Measurements from ENCODE around the gene CTDSP2.
"Not testable (repeated sequence)": the region's sequence is repeated elsewhere in the genome, so short reads cannot be mapped to it uniquely, and the experiment has no call there.

Gene CTDSP2

DNA sequence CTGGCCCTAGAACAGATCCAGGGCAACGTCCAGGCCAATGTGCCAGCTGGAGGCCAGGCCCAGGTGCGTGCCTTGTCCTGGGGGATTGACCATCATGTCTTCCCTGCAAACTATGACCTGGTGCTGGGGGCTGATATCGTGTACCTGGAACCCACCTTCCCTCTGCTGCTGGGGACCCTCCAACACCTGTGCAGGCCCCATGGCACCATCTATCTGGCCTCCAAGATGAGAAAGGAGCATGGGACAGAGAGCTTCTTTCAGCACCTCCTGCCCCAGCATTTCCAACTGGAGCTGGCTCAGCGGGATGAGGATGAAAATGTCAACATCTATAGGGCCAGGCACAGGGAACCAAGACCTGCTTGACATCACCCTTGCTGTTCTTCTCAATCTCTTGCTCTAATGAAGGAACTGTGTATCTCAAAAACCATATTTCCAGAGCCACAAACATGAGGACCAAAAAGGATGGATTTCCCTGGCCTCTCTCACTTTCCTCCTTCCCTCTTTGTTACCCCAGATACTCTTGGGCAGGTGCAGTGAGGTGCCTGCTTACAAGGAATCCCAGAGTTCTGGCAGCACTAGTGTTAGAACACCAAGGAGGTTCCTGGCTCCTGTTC is 66.1 kb downstream of the CTDSP2 start:
- peak overlapping the region in 1 of 2 donors; percentile 100 for H3K4me3 Mint-ChIP-seq
- no peaks in the 10 kb centered on the region for H3K9me3 Mint-ChIP-seq
- peaks cover 24% of the 10 kb centered on the region for H3K36me3 Mint-ChIP-seq (ENCODE audit: insufficient read depth)
- ATAC-seq (replicated peaks) (no peak), DNase-seq (no peak)
- H3K27ac Mint-ChIP-seq = peak overlapping the region; percentile 99
- no peaks in the 10 kb centered on the region for H3K27me3 Mint-ChIP-seq
- H3K4me1 Mint-ChIP-seq (ENCODE audit: low read depth in 2 of 2) = peaks cover 29 to 32% of the 10 kb centered on the region in 2 donors

DNA sequence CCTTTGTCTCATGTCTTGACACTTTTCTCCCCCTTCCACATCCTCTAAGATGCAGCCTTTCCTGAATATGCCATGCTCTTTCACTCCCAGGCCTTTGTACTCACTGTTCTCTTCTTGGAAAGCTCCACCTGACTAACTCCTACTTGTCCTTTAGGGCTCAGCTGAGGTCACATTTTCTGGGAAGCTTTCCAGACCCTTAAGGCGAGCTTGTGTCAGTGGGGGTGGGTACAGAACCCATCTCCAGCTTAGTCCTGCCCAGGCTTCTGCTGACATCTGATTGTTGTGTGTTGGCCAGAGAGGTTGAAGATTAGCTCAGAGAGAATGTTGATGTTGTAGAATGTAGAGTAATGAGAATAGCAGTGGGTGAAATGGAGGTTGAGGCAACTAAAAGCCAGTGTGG is 66.8 kb downstream of the CTDSP2 start:
- Mint-ChIP-seq H3K27me3 (no peaks in the 10 kb centered on the region), H3K9me3 (no peaks in the 10 kb centered on the region), H3K4me1 (ENCODE audit: low read depth in 2 of 2) (peaks cover 29 to 32% of the 10 kb centered on the region in 2 donors), H3K36me3 (ENCODE audit: insufficient read depth) (peaks cover 20% of the 10 kb centered on the region), H3K4me3 (no peak overlapping the region), H3K27ac (peak overlapping the region in 1 of 2 donors; percentile 30)
- DNase-seq (no peak), ATAC-seq (replicated peaks) (no peak)

DNA sequence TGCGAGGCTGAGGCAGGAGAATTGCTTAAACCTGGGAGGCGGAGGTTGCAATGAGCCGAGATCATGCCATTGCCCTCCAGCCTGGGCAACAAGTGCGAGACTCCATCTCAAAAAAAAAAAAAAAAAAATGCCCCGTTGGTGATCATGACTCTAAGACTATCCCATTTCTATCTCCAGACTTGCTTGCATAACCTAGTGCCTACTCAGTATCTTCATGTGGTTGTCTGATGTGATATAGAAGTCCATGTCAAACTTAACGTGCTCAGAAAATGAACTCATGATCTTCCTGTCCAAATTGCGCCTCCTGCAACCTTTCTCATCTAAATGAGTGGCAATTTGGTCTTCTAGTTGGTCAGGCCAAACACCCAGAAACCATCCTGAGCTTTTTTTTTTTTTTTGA is 68.6 kb downstream of the CTDSP2 start:
- H3K4me1 Mint-ChIP-seq (ENCODE audit: low read depth in 2 of 2) = peaks cover 23 to 26% of the 10 kb centered on the region in 2 donors

DNA sequence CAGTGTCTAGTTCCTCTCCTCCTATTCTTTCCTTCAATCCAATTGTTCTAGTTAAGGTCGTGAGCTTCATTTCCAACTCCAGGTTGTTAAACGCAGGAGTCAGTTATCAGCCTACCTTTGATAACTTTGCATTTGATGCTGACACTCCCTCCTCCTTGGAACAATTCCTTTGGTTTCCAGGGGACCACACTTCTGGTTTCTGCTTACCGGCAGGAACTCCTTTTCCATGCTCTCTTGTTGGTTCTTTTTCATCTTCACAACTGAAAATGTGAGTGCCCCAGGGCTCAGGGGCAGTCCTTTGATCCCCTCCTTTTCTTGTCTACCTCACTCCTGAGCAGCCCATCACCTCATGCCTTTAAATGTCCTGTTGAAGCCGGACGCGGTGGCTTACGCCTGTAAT is 69.2 kb downstream of the CTDSP2 start:
- DNase-seq (no peak), ATAC-seq (replicated peaks) (no peak)
- Mint-ChIP-seq H3K9me3 (no peaks in the 10 kb centered on the region), H3K27ac (no peak overlapping the region), H3K27me3 (no peaks in the 10 kb centered on the region), H3K4me1 (ENCODE audit: low read depth in 2 of 2) (peaks cover 22% of the 10 kb centered on the region in 2 donors), H3K36me3 (ENCODE audit: insufficient read depth) (peaks cover 17% of the 10 kb centered on the region), H3K4me3 (no peak overlapping the region)

More for the DNA sequence above, 68.6 kb downstream of the CTDSP2 start:
- Mint-ChIP-seq H3K27me3 (no peaks in the 10 kb centered on the region), H3K9me3 (no peaks in the 10 kb centered on the region), H3K27ac (no peak overlapping the region), H3K4me3 (no peak overlapping the region), H3K36me3 (ENCODE audit: insufficient read depth) (peaks cover 22% of the 10 kb centered on the region)
- DNase-seq (no peak), ATAC-seq (replicated peaks) (no peak)

DNA sequence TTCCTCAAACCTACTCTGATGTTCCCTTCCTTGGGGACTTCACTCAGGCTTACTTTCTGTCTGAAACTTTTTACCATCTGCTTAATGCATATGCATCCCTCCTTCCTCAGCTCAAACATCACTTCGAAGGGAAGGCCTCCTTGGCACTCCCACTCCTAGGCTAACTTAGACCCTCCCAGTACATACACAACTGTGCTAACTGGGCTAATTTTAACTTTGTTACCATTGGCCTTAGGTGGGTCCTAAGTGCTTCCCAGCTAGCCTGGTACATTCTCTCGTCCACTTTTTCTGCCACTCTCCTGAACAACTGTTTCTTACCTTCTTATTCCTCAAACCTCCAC is 70.3 kb downstream of the CTDSP2 start:
- H3K27ac Mint-ChIP-seq = no peak overlapping the region
- peaks cover 21% of the 10 kb centered on the region for H3K36me3 Mint-ChIP-seq (ENCODE audit: insufficient read depth)

DNA sequence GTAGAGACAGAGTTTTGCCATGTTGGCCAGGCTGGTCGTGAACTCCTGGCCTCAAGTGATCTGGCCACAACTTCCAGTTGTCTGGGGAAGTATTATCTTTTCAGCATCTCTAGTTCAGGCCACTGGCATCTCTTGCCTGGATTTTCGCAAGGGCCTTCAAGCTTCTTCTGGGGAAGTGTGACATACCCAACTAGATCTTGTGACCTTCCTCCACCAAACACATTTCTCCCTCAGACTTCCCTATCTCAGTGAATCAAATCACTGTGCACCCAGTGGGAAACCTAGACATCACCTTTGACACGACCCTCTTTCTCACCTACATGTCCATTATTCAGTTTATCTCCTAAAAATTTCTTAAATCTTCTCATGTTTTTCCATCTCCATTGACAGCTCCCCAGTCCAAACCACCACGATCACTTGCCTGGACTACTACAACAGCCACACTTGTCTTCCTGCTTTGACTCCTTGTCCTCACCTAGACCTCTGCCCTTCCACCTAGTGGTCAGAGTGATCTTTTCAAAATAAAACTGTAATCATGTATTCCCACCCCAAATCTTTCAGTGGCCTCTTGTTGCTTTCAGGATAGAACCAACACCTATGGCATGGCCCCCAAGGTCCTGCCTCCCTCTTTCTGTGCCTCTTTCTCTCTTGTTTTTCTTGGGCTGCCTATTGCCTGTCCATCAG is 70.8 kb downstream of the CTDSP2 start:
- Mint-ChIP-seq H3K27me3 (no peaks in the 10 kb centered on the region), H3K9me3 (no peaks in the 10 kb centered on the region), H3K27ac (no peak overlapping the region), H3K4me3 (no peak overlapping the region), H3K36me3 (ENCODE audit: insufficient read depth) (peaks cover 21% of the 10 kb centered on the region), H3K4me1 (ENCODE audit: low read depth in 2 of 2) (peaks cover 19 to 21% of the 10 kb centered on the region in 2 donors)
- ATAC-seq (replicated peaks) (no peak), DNase-seq (no peak)

More for the DNA sequence above, 70.3 kb downstream of the CTDSP2 start:
- ATAC-seq (replicated peaks) (no peak), DNase-seq (no peak)
- no peak overlapping the region for H3K4me3 Mint-ChIP-seq
- H3K27me3 Mint-ChIP-seq = no peaks in the 10 kb centered on the region
- peaks cover 19 to 21% of the 10 kb centered on the region in 2 donors for H3K4me1 Mint-ChIP-seq (ENCODE audit: low read depth in 2 of 2)
- H3K9me3 Mint-ChIP-seq = no peaks in the 10 kb centered on the region

DNA sequence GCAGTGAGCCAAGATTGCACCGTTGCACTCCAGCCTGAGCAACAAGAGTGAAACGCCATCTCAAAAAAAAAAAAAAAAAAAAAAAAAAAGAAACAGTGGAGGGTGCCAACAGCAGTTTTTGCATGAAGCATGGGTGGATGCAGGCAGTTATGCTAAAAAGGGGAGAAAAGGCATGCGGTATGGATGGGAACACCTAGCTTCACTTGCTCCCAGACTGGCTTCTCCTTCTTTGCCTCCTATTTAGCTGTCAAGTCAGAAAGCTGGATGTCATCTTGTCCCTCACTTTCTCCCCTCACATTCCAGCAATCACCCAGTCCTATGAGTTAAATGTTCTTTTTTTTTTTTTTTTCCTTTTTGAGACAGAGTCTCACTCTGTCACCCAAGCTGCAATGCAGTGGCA is 71.5 kb downstream of the CTDSP2 start:
- DNase-seq = no peak
- no peak for ATAC-seq (replicated peaks)
- Mint-ChIP-seq H3K4me3 (no peak overlapping the region), H3K4me1 (ENCODE audit: low read depth in 2 of 2) (peaks cover 14 to 15% of the 10 kb centered on the region in 2 donors), H3K27me3 (no peaks in the 10 kb centered on the region), H3K27ac (no peak overlapping the region), H3K36me3 (ENCODE audit: insufficient read depth) (peaks cover 18% of the 10 kb centered on the region), H3K9me3 (no peaks in the 10 kb centered on the region)

DNA sequence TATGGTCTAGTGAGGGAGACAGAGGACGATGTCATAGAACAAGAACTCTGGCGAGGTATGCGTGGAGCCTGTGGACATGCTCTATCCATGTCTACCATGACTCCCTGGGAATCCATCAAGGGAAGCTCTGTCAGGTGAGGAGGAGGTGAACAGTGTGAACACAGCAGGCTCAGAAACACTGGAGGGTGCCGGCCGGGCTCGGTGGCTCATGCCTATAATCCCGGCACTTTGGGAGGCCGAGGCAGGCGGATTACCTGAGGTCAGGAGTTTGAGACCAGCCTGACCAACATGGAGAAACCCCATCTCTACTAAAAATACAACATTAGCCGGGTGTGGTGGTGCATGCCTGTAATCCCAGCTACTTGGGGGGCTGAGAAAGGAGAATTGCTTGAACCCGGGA is 71.9 kb downstream of the CTDSP2 start:
- not testable (repeated sequence) for H3K4me3 Mint-ChIP-seq; H3K27me3 Mint-ChIP-seq; H3K9me3 Mint-ChIP-seq; ATAC-seq (replicated peaks); H3K27ac Mint-ChIP-seq; DNase-seq
- Mint-ChIP-seq H3K36me3 (ENCODE audit: insufficient read depth) (peaks cover 22% of the 10 kb centered on the region), H3K4me1 (ENCODE audit: low read depth in 2 of 2) (peaks cover 14 to 15% of the 10 kb centered on the region in 2 donors)

DNA sequence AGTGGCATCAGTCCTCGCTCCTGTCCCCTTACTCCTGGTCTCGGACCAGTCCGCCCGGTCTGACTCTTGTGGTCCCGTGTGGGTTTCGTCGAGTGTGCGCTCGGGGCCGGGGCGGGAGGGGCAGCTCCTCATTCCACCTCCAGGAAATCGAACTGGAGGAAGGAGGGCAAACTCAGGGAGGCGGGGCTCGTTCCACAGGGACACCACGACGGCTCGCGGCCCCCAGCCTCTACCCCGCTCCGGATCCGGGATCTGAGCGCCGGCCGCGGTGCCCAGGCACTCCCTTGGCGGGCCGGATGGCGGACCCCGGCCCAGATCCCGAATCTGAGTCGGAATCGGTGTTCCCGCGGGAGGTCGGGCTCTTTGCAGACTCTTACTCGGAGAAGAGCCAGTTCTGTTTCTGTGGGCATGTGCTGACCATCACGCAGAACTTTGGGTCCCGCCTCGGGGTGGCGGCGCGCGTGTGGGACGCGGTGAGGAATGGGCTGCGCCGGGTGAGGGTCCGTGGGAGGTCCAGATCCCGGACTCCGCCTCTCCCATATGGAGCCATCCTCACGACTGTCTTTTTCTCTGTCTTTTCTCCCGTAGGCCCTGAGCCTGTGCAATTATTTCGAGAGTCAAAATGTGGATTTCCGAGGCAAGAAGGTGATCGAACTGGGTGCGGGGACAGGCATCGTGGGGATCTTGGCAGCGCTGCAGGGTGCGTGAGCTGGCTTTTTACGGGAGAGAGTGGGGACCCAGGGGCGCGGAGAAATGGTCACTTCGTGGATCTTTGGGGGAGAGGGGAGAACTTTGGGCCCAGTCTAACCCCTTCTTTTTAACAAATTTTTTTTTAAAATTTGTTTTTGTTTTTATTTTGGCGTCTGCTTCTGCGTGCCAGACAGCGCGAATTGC is 73.9 kb downstream of the CTDSP2 start, which contains the start of gene EEF1AKMT3:
Gene EEF1AKMT3 (plus strand): TSS at position 186 of the 894 bp plus-strand sequence. CDS start 111 bp downstream, at position 297.
- Mint-ChIP-seq H3K27ac (peak within 1 kb of the TSS; percentile 93 to 97), H3K27me3 (no peaks in the 10 kb centered on the region), H3K9me3 (no peaks in the 10 kb centered on the region), H3K4me3 (peak within 1 kb of the TSS; percentile 96 to 99), H3K36me3 (ENCODE audit: insufficient read depth) (peaks cover 19% of the 10 kb centered on the region), H3K4me1 (ENCODE audit: low read depth in 2 of 2) (peaks cover 14% of the 10 kb centered on the region in 2 donors)
- ATAC-seq (replicated peaks) = peak; percentile 13
- no peak for DNase-seq

DNA sequence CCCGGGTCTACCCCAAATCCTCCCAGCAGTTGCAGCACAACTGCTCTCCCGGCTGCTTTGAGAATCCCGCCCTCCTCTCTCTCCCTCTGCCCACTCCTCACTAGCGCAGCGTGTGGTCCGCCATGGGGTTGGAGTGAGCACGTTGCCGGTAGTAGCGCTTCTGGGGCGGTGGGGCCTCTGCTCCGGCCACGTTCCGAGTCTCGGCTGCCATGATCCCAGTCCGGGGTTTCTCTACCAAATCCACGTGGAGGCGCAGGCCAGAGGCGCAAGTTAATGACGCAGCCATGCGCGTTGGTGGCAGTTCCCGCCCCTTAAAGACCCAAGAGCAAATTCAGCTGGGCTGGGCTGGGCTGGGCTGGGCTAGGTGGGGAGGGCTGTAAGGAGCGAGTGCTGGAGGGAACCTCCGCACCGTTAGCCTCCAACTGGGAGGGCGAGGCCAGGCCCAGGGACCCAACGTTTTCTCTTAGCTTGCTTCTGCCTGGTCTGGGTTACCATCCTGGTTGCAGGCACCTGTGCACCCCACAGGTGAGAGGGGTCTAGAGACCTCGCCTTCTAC is 74.6 kb downstream of the CTDSP2 start, which contains the start of gene METTL1:
Gene METTL1 (minus strand): TSS at position 233 of the 556 bp plus-strand sequence. CDS start 22 bp downstream, at position 211.
- peak within 1 kb of the TSS; percentile 93 to 97 for H3K27ac Mint-ChIP-seq
- H3K27me3 Mint-ChIP-seq = peaks cover 0 to 6% of the 10 kb centered on the region in 2 donors
- no peaks in the 10 kb centered on the region for H3K9me3 Mint-ChIP-seq
- peaks cover 19% of the 10 kb centered on the region for H3K36me3 Mint-ChIP-seq (ENCODE audit: insufficient read depth)
- peaks cover 14% of the 10 kb centered on the region in 2 donors for H3K4me1 Mint-ChIP-seq (ENCODE audit: low read depth in 2 of 2)
- peak within 1 kb of the TSS; percentile 96 to 99 for H3K4me3 Mint-ChIP-seq
- ATAC-seq (replicated peaks) = peak; percentile 92
- DNase-seq = peak; percentile 83 to 85 (median 84)

DNA sequence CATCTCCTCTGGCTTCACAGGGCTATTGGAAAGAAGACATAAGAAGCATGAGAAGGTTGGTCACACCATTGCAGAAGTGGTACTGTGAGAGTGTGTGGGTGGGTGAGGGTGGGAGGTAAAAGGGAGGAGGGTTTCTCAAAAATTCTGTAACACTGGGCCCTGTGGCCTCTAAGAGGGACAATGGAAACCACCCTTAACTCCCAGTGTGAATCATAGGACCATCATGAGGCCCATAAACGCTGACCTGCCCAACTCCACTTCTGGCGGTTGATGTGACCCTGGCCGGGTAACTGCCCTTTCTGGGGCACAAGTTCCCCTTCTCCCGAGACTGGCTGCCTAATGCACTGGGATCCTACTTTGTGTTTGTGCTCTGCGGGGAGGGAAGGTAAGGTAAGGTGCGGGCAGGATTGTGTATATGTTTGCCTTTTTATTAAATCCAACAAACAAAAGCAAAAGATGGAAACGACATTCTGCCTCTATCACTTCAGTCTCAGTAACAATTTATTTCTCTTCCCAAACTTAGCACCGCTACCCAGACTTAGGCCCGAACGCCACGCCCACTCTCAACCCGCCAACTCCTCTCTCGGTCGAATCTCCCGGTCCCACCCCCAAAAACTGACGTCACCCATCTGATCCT is 75.2 kb downstream of the CTDSP2 start:
- peak; percentile 66 for ATAC-seq (replicated peaks)
- no peaks in the 10 kb centered on the region for H3K9me3 Mint-ChIP-seq

DNA sequence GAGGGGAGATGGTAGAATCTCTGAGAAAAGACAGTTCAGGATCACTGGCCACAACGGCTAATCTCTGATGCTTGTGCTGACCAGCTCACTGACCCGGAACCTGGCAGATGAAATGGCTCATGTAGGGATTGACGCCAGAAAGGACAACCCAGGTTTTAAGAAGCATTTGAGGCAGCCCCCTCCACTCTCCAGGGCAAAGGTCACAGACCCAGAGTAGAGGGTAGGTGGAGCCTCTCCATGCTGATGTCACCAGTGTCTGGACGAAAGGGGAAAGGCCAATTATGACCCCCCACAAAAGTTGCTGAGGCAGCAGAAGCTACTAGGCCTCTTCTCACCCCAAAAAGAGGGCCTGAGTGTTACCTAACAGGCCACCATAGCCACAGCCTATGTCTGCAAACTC is 75.8 kb downstream of the CTDSP2 start:
- ATAC-seq (replicated peaks) (no peak), DNase-seq (no peak)
- Mint-ChIP-seq H3K9me3 (no peaks in the 10 kb centered on the region), H3K27ac (peak overlapping the region in 1 of 2 donors; percentile 20), H3K4me3 (peak overlapping the region in 1 of 2 donors; percentile 96), H3K4me1 (ENCODE audit: low read depth in 2 of 2) (peaks cover 21% of the 10 kb centered on the region in 2 donors), H3K36me3 (ENCODE audit: insufficient read depth) (peaks cover 20% of the 10 kb centered on the region), H3K27me3 (peaks cover 10 to 18% of the 10 kb centered on the region in 2 donors)

More for the DNA sequence above, 75.2 kb downstream of the CTDSP2 start:
- DNase-seq = peak in 2 of 3 experiments; percentile 62 to 72
- Mint-ChIP-seq H3K27ac (peak overlapping the region; percentile 93 to 97), H3K4me1 (ENCODE audit: low read depth in 2 of 2) (peaks cover 18 to 19% of the 10 kb centered on the region in 2 donors), H3K27me3 (peaks cover 6 to 12% of the 10 kb centered on the region in 2 donors), H3K4me3 (peak overlapping the region; percentile 96 to 99), H3K36me3 (ENCODE audit: insufficient read depth) (peaks cover 19% of the 10 kb centered on the region)

All from effector memory CD8-positive, alpha-beta T cell (primary cell).